HepG2 (cell line): Measurements from ENCODE around the gene THBS2. TPM values are rescaled to one million over a fixed set of nuclear protein-coding genes. Genes with fewer than 3 reads are reported as not detected.

Experiments
- ATAC-seq: fragments of 200-7000 bp; cut with Tn5 transposase; 3 replicates; pipeline ENCODE4 v1.9.1; 2020; ENCODE audit warnings: mild to moderate bottlenecking, moderate library complexity
- BruUV-seq: library from RNA; stranded (reverse); fragments of 400-500 nt; replicated peaks from 2 replicates; lab custom pipeline; 2021; lab: Mats Ljungman, UMichigan
- CTCF ChIA-PET: fragments of 300-600 bp; formaldehyde crosslinking; extraction: SDS; loops from one replicate; lab custom pipeline; 2021; ENCODE audit warnings: low total read pairs, inconsistent platforms, low intra/inter-chr PET ratio; lab: Yijun Ruan, JAX
- POLR2A ChIA-PET: fragments of 350-600 bp; sonication (Branson Sonifier 250); formaldehyde crosslinking; loops from one replicate; lab custom pipeline; 2020; ENCODE audit warnings: antibody characterized with exemption, inconsistent platforms; lab: Yijun Ruan, JAX
- DNase-seq: peaks from one replicate; pipeline ENCODE4 v3.0.0-alpha.2; 2015; ENCODE audit warnings: low spot score
- FAIRE-seq: peaks from 3 replicates; lab custom pipeline; 2011; peaks lifted over from hg19 to GRCh38; lab: Jason Lieb, UNC
- H2AFZ ChIP-seq: one replicate; pipeline ENCODE4 v1.6.1; 2011; ENCODE audit warnings: low read length, inconsistent platforms
- H3K27ac ChIP-seq: fragments of 300-600 bp; 3 replicates; pipeline ENCODE4 v1.8.0; 2011; ENCODE audit warnings: mixed run types, mild to moderate bottlenecking, mixed read lengths, low read length, inconsistent platforms; ENCODE audit not compliant: insufficient read depth; ENCODE audit errors: extremely low read length
- H3K27me3 ChIP-seq, 2 experiments: fragments of 200-600 bp in 1 of 2; 2 replicates in 1 of 2; 3 replicates in 1 of 2; pipeline versions ENCODE4 v1.6.0 to v1.8.0; 2011; ENCODE audit warnings: low read length in 2 of 2, mild to moderate bottlenecking in 2 of 2, moderate library complexity in 2 of 2, inconsistent platforms in 1 of 2; ENCODE audit not compliant: insufficient read depth in 2 of 2, control insufficient read depth in 1 of 2
- H3K36me3 ChIP-seq, 2 experiments: fragments of 200-600 bp in 1 of 2; replicated peaks in 1 of 2; 2 replicates in 1 of 2; 3 replicates in 1 of 2; pipeline versions ENCODE4 v1.5.1 to v1.8.0; 2011; ENCODE audit warnings: low read length in 2 of 2, inconsistent platforms in 1 of 2; ENCODE audit not compliant: insufficient read depth in 2 of 2, control insufficient read depth in 1 of 2
- H3K4me1 ChIP-seq: 2 replicates; pipeline ENCODE4 v1.5.1; 2012; ENCODE audit warnings: low read length, inconsistent platforms; ENCODE audit not compliant: insufficient read depth
- H3K4me2 ChIP-seq: 2 replicates; pipeline ENCODE4 v1.6.0; 2011; ENCODE audit warnings: low read depth, low read length, inconsistent platforms
- H3K4me3 ChIP-seq, 3 experiments: fragments of 200-600 bp in 1 of 3; sonication (generic), shearing (Covaris generic) in 1 of 3; replicated peaks in 1 of 3; 2 replicates each; pipeline ENCODE4 v1.5.1; 2011 to 2016; ENCODE audit warnings: low read length in 3 of 3, inconsistent platforms in 2 of 3, low read depth in 2 of 3, mild to moderate bottlenecking in 2 of 3, control low read depth in 1 of 3, mixed read lengths in 1 of 3; ENCODE audit not compliant: insufficient read depth in 1 of 3
- H3K79me2 ChIP-seq: one replicate; pipeline ENCODE4 v1.6.1; 2011; ENCODE audit warnings: low read length, inconsistent platforms; ENCODE audit not compliant: insufficient read depth
- H3K9ac ChIP-seq: 2 replicates; pipeline ENCODE4 v1.6.0; 2011; ENCODE audit warnings: mild to moderate bottlenecking, low read depth, low read length, inconsistent platforms; ENCODE audit not compliant: insufficient read depth
- H3K9me3 ChIP-seq: 2 replicates; pipeline ENCODE4 v1.5.1; 2012; ENCODE audit warnings: mild to moderate bottlenecking, low read length
- H4K20me1 ChIP-seq: 2 replicates; pipeline ENCODE4 v1.6.0; 2011; ENCODE audit warnings: inconsistent platforms, mild to moderate bottlenecking, low read length, moderate library complexity; ENCODE audit not compliant: insufficient read depth
- ATF2 ChIP-seq: sonication (generic); formaldehyde crosslinking; IDR thresholded peaks from 2 replicates; pipeline ENCODE4 v1.4.0; 2020; ENCODE audit warnings: missing genetic modification reagents
- EZH2 ChIP-seq: conservative IDR thresholded peaks from 2 replicates; pipeline ENCODE4 v1.6.1; 2012; ENCODE audit warnings: mild to moderate bottlenecking, low read depth, low read length, moderate library complexity
- TRAFD1 ChIP-seq: sonication (generic); formaldehyde crosslinking; IDR thresholded peaks from 2 replicates; pipeline ENCODE4 v1.5.1; 2020; ENCODE audit warnings: missing genetic modification reagents, mild to moderate bottlenecking, borderline replicate concordance
- ZBED4 ChIP-seq: sonication (generic); formaldehyde crosslinking; IDR thresholded peaks from 2 replicates; pipeline ENCODE4 v1.4.0; 2020; ENCODE audit warnings: missing genetic modification reagents, borderline replicate concordance
- ZNF34 ChIP-seq: sonication (generic); formaldehyde crosslinking; IDR thresholded peaks from 2 replicates; pipeline ENCODE4 v1.4.0; 2020; ENCODE audit warnings: mild to moderate bottlenecking, missing genetic modification reagents, borderline replicate concordance
- WGBS: methylation state at CpG from one replicate; pipeline ENCODE4 v1.1.6; 2017; ENCODE audit warnings: low lambda C conversion rate; 5-methylcytosine and 5-hydroxymethylcytosine counted together
- in situ Hi-C: cut with HindIII; loops from 2 replicates; pipeline ENCODE4 v1.10.0; 2017; ENCODE audit warnings: low pct_unique_long_range_greater_than_20kb; ENCODE audit not compliant: extremely low pct_ligation_motif_present
- intact Hi-C: fragments of 100-400 bp; cut with micrococcal nuclease; formaldehyde crosslinking; loops from one replicate; pipeline ENCODE4 v1.10.0; 2022; ENCODE audit not compliant: unreplicated experiment
- polyA plus RNA-seq, 8 experiments: library from polyadenylated mRNA; depleted of rRNA in 3 of 8; stranded (reverse) in 7 of 8; unstranded in 1 of 8; fragments of >200 nt; fragmentation: Illumina TruSeq in 4 of 8; extraction: Trizol in 4 of 8; gene quantifications; 2 replicates each; pipeline versions ENCODE4 v1.2.1 to v1.2.3, GENCODE V29; 2011 to 2016; ENCODE audit warnings: low read depth in 4 of 8, missing spikeins in 1 of 8, mixed read lengths in 1 of 8; ENCODE audit not compliant: insufficient read depth in 1 of 8
- total RNA-seq, 5 experiments: library from RNA; depleted of rRNA; stranded (reverse); fragments of >200 nt; fragmentation: Illumina TruSeq; extraction: Trizol; gene quantifications; 2 replicates each; pipeline ENCODE4 v1.2.3, GENCODE V29; 2016; ENCODE audit warnings: low read depth in 1 of 5

THBS2 gene
- total and polyA plus RNA-seq, 2 of the 13 experiments (the other 11 are each of a cell fraction or from before 2014, with no cell fraction given): 0.12 to 0.15 TPM

GRCh38 chr6:169171951-169172350 is 81.7 kb downstream of the THBS2 start:
- TF ChIP-seq ATF2 (CRISPR knock-in tag) (no peak), ZNF34 (CRISPR knock-in tag) (no peak), TRAFD1 (CRISPR knock-in tag) (no peak), ZBED4 (CRISPR knock-in tag) (no peak), EZH2 (0 out of 2 replicates have a peak, but pooled peaks have one; percentile 35)
- Histone ChIP-seq H3K4me1 (no peaks in the 10 kb centered on the region), H2AFZ (no peak overlapping the region), H3K4me3 (no peak overlapping the region), H3K4me2 (no peak overlapping the region), H3K79me2 (no peaks in the 10 kb centered on the region), H3K9ac (no peak overlapping the region), H3K27ac (no peak overlapping the region), H4K20me1 (no peaks in the 10 kb centered on the region), H3K9me3 (no peaks in the 10 kb centered on the region), H3K27me3 (peaks cover 7 to 95% of the 10 kb centered on the region in 2 experiments), H3K36me3 (no peaks in the 10 kb centered on the region)
- intact Hi-C loops: no loop called here
- DNase-seq: no peak
- BruUV-seq: no TSS peak
- 22% methylated on average over 8 of the region's 8 CpGs for WGBS
- no peak for ATAC-seq
- in situ Hi-C loops: no loop called here
- ChIA-PET CTCF (no interaction called here), POLR2A (no interaction called here)
- no peak for FAIRE-seq
